GM21723 (cell line): ENCODE data around the gene PPP1CA.

ENCODE experiments used
- ATAC-seq: cut with Tn5 transposase; IDR thresholded peaks from one replicate; pipeline ENCODE4 v1.9.1; 2021; ENCODE audit warnings: mild to moderate bottlenecking, moderate library complexity; ENCODE audit not compliant: unreplicated experiment

PPP1CA gene

GRCh38 chr11:67354075-67355022, 47.3 kb downstream of the PPP1CA start:
- no peak for ATAC-seq

- ATAC-seq: peak; percentile 63
Observed at GRCh38 chr11:67353317-67354074, 48.2 kb downstream of the PPP1CA start, which contains the start of gene POLD4. Gene POLD4, minus strand, starts transcription at chr11:67353546. Its CDS starts 147 bp downstream, at chr11:67353399.

- peak; percentile 9 for ATAC-seq
Observed at GRCh38 chr11:67352546-67353316, 48.9 kb downstream of the PPP1CA start.

- no peak for ATAC-seq
Observed at GRCh38 chr11:67351275-67352005, 50.2 kb downstream of the PPP1CA start.

GRCh38 chr11:67349928-67350465, 51.7 kb downstream of the PPP1CA start:
- ATAC-seq: no peak

- ATAC-seq: no peak
Observed at GRCh38 chr11:67349457-67349856, 52.2 kb downstream of the PPP1CA start.

- no peak for ATAC-seq
Observed at GRCh38 chr11:67349036-67349435, 52.6 kb downstream of the PPP1CA start.
